Skin epidermis (tissue), 12 donors: ENCODE measurements around the gene ACTRT3.
"Not testable (repeated sequence)": the region's sequence is repeated elsewhere in the genome, so short reads cannot be mapped to it uniquely, and the experiment has no call there.

Source experiments
- H3K27ac ChIP-seq, 21 experiments: fragments of 200-600 bp; sonication (generic) in 11 of 21; one replicate each; pipeline ENCODE4 v1.5.0; 2020; ENCODE audit warnings: mild to moderate bottlenecking in 3 of 21, inconsistent platforms in 2 of 21, moderate library complexity in 2 of 21
- H3K4me3 ChIP-seq, 7 experiments: fragments of 200-600 bp; sonication (generic) in 2 of 7; one replicate each; pipeline ENCODE4 v1.5.0; 2020; ENCODE audit warnings: inconsistent platforms in 2 of 7, mild to moderate bottlenecking in 2 of 7, moderate library complexity in 1 of 7

Gene ACTRT3

GRCh38 chr3:169722724-169723123, 46.6 kb downstream of the ACTRT3 start:
- no peak overlapping the region for H3K27ac ChIP-seq
- no peak overlapping the region for H3K4me3 ChIP-seq

- not testable (repeated sequence) for H3K4me3 ChIP-seq, H3K27ac ChIP-seq
Observed at GRCh38 chr3:169718415-169718814, 50.9 kb downstream of the ACTRT3 start.
